GM12878 (cell line): ENCODE data around the gene ACTL8.

ENCODE experiments used
- CREB1 ChIP-seq: IDR thresholded peaks from 2 replicates; pipeline ENCODE4 v1.6.1; 2012; ENCODE audit warnings: low read depth, mild to moderate bottlenecking, inconsistent platforms
- FOS ChIP-seq: IDR thresholded peaks from 3 replicates; pipeline ENCODE4 v1.6.1; 2011; ENCODE audit warnings: borderline replicate concordance; ENCODE audit not compliant: insufficient read length; ENCODE audit errors: extremely low read depth
- FOXM1 ChIP-seq: IDR thresholded peaks from 2 replicates; pipeline ENCODE4 v1.6.1; 2012; ENCODE audit warnings: low read depth, mild to moderate bottlenecking, inconsistent platforms, low read length, moderate library complexity
- POLR2A ChIP-seq: IDR thresholded peaks from 2 replicates; pipeline ENCODE4 v1.6.1; 2011; ENCODE audit warnings: low read depth, mild to moderate bottlenecking, low read length
- RB1 ChIP-seq: fragments of 450-650 bp; formaldehyde crosslinking; IDR thresholded peaks from 2 replicates; pipeline ENCODE4 v1.6.1; 2017; ENCODE audit warnings: mild to moderate bottlenecking, borderline replicate concordance
- RFX5 ChIP-seq: IDR thresholded peaks from 2 replicates; pipeline ENCODE4 v1.6.1; 2011; ENCODE audit warnings: low read depth, low read length, improper control_type of control experiment
- SRF ChIP-seq, 2 experiments: IDR thresholded peaks; 2 replicates each; pipeline ENCODE4 v1.6.1; 2011; ENCODE audit warnings: low read depth in 2 of 2, low read length in 2 of 2, mild to moderate bottlenecking in 1 of 2, moderate library complexity in 1 of 2
- SUZ12 ChIP-seq: fragments of 200-600 bp; sonication (generic); IDR thresholded peaks from one replicate; pipeline ENCODE4 v1.6.1; 2018; ENCODE audit warnings: antibody characterized with exemption, mild to moderate bottlenecking; ENCODE audit not compliant: unreplicated experiment
- ZNF274 ChIP-seq: IDR thresholded peaks from one replicate; pipeline ENCODE4 v1.8.0; 2011; ENCODE audit not compliant: insufficient read length, insufficient read depth
- TF ChIP-seq, protein P1 (sequence below), 3 experiments: IDR thresholded peaks in 2 of 3; conservative IDR thresholded peaks in 1 of 3; 2 replicates each; pipeline ENCODE4 v1.5.1; 2011; ENCODE audit warnings: low read depth in 3 of 3, low read length in 3 of 3, mild to moderate bottlenecking in 3 of 3, control low read depth in 2 of 3, moderate library complexity in 2 of 3, inconsistent platforms in 1 of 3, mixed read lengths in 1 of 3; ENCODE audit not compliant: control insufficient read depth in 2 of 3, insufficient read depth in 1 of 3; ENCODE audit errors: extremely low read depth in 1 of 3
- TF ChIP-seq, protein P2 (sequence below): fragments of 150-350 bp; IDR thresholded peaks from 2 replicates; pipeline ENCODE4 v1.6.1; 2014; ENCODE audit warnings: mild to moderate bottlenecking, low read depth, low read length
- TF ChIP-seq, protein P3 (sequence below): IDR thresholded peaks from 2 replicates; pipeline ENCODE4 v1.6.1; 2012; ENCODE audit warnings: low read depth, low read length, improper control_type of control experiment
- TF ChIP-seq, protein P4 (sequence below): IDR thresholded peaks from 2 replicates; pipeline ENCODE4 v1.6.1; 2012; ENCODE audit warnings: low read length, inconsistent platforms
- TF ChIP-seq, protein P5 (sequence below): IDR thresholded peaks from 2 replicates; pipeline ENCODE4 v1.6.1; 2011; ENCODE audit warnings: borderline replicate concordance, low read depth, mild to moderate bottlenecking, moderate library complexity, mixed read lengths, low read length; ENCODE audit not compliant: insufficient read depth; ENCODE audit errors: extremely low read length

DNA sequence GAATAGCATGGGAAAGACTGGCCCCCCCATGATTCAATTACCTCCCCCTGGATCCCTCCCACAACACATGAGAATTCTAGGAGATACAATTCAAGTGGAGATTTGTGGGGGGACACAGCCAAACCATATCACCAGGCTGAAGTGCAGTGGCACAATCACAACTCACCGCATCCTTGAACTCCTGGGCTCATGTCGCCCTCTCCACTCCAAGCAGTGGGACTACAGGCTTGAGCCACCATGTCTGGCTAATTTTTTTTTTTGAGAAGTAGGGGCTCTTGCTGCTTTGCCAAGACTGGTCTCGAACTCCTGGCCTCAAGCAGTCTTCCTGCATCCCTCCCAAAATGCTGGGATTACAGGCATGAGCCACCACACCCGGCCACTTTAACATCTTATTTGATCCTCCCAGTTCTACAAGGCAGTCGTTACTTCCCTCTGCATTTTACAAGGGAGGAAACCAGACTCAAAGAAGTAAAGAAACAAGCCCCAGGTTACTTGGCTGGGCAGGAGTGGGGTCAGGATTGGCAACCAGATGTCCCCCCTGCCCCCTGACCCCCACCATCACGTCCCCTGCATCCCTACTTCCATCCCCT lies 26.9 kb upstream of the ACTL8 start:
- TF ChIP-seq, protein P1, sequence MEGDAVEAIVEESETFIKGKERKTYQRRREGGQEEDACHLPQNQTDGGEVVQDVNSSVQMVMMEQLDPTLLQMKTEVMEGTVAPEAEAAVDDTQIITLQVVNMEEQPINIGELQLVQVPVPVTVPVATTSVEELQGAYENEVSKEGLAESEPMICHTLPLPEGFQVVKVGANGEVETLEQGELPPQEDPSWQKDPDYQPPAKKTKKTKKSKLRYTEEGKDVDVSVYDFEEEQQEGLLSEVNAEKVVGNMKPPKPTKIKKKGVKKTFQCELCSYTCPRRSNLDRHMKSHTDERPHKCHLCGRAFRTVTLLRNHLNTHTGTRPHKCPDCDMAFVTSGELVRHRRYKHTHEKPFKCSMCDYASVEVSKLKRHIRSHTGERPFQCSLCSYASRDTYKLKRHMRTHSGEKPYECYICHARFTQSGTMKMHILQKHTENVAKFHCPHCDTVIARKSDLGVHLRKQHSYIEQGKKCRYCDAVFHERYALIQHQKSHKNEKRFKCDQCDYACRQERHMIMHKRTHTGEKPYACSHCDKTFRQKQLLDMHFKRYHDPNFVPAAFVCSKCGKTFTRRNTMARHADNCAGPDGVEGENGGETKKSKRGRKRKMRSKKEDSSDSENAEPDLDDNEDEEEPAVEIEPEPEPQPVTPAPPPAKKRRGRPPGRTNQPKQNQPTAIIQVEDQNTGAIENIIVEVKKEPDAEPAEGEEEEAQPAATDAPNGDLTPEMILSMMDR (IDR thresholded peaks at IDR 0.05 in 2 of 3, conservative IDR thresholded peaks at IDR 0.05 in 1 of 3; ENCODE audit: control insufficient read depth in 2 of 3, extremely low read depth in 1 of 3, insufficient read depth in 1 of 3, low read depth in 3 of 3, low read length in 3 of 3) = no peak
- TF ChIP-seq CREB1 (no peak), POLR2A (no peak), ZNF274 (no peak), SRF (IDR thresholded peaks at IDR 0.05; ENCODE audit: low read depth in 2 of 2, low read length in 2 of 2) (no peak), RFX5 (no peak), FOXM1 (no peak), FOS (no peak), RB1 (no peak), SUZ12 (no peak)
- TF ChIP-seq, protein P2, sequence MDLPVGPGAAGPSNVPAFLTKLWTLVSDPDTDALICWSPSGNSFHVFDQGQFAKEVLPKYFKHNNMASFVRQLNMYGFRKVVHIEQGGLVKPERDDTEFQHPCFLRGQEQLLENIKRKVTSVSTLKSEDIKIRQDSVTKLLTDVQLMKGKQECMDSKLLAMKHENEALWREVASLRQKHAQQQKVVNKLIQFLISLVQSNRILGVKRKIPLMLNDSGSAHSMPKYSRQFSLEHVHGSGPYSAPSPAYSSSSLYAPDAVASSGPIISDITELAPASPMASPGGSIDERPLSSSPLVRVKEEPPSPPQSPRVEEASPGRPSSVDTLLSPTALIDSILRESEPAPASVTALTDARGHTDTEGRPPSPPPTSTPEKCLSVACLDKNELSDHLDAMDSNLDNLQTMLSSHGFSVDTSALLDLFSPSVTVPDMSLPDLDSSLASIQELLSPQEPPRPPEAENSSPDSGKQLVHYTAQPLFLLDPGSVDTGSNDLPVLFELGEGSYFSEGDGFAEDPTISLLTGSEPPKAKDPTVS = no peak
- TF ChIP-seq, protein P3, sequence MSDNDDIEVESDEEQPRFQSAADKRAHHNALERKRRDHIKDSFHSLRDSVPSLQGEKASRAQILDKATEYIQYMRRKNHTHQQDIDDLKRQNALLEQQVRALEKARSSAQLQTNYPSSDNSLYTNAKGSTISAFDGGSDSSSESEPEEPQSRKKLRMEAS = no peak
- TF ChIP-seq, protein P4, sequence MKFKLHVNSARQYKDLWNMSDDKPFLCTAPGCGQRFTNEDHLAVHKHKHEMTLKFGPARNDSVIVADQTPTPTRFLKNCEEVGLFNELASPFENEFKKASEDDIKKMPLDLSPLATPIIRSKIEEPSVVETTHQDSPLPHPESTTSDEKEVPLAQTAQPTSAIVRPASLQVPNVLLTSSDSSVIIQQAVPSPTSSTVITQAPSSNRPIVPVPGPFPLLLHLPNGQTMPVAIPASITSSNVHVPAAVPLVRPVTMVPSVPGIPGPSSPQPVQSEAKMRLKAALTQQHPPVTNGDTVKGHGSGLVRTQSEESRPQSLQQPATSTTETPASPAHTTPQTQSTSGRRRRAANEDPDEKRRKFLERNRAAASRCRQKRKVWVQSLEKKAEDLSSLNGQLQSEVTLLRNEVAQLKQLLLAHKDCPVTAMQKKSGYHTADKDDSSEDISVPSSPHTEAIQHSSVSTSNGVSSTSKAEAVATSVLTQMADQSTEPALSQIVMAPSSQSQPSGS = no peak
- TF ChIP-seq, protein P5, sequence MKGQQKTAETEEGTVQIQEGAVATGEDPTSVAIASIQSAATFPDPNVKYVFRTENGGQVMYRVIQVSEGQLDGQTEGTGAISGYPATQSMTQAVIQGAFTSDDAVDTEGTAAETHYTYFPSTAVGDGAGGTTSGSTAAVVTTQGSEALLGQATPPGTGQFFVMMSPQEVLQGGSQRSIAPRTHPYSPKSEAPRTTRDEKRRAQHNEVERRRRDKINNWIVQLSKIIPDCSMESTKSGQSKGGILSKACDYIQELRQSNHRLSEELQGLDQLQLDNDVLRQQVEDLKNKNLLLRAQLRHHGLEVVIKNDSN = no peak
